ENCODE measurements around the gene LCT.

Gene LCT

GRCh38 chr2:135744760-135745314 is 92.1 kb downstream of the LCT start:
- in situ Hi-C loops (cut with HindIII; ENCODE audit: low sequenced_read_pairs), result no loop called here

- in situ Hi-C loops (cut with HindIII; ENCODE audit: low sequenced_read_pairs), result no loop called here
These were observed 93.1 kb downstream of the LCT start for GRCh38 chr2:135743860-135744259.

GRCh38 chr2:135742325-135742757 is 94.6 kb downstream of the LCT start:
- in situ Hi-C loops (cut with HindIII; ENCODE audit: low sequenced_read_pairs), result no loop called here

GRCh38 chr2:135741395-135742324 is 95.3 kb downstream of the LCT start, which contains the start of gene UBXN4:
Gene UBXN4 (plus strand): TSS chr2:135741855. CDS start chr2:135741930, 75 bp downstream.
- in situ Hi-C loops (cut with HindIII; ENCODE audit: low sequenced_read_pairs), result no loop called here

GRCh38 chr2:135741043-135741394 is 96.0 kb downstream of the LCT start:
- in situ Hi-C loops (cut with HindIII; ENCODE audit: low sequenced_read_pairs), result no loop called here

- in situ Hi-C loops (cut with HindIII; ENCODE audit: low sequenced_read_pairs), result no loop called here
These were observed 96.8 kb downstream of the LCT start for GRCh38 chr2:135740206-135740605.

Measured in DLD1 (cell line).